Measurements from ENCODE around the gene GSTM2. TPM values are rescaled to one million over a fixed set of nuclear protein-coding genes. Genes with fewer than 3 reads are reported as not detected.

Gene GSTM2
- total RNA-seq, 1 donor from 2014 or later = 20.3 TPM

GRCh38 chr1:109641078-109641740, 26.6 kb upstream of the GSTM2 start:
- H3K27ac ChIP-seq = no peak overlapping the region
- no peaks in the 10 kb centered on the region for H3K9me3 ChIP-seq
- no peaks in the 10 kb centered on the region for H3K27me3 ChIP-seq
- no peak for TF ChIP-seq CTCF (IDR thresholded peaks at IDR 0.05)
- H3K4me3 ChIP-seq = no peak overlapping the region
- no peaks in the 10 kb centered on the region for H3K36me3 ChIP-seq
- DNase-seq (ENCODE audit: low spot score in 2 of 2) = no peak
- no peaks in the 10 kb centered on the region for H3K4me1 ChIP-seq
- intact Hi-C loops (cut with DNase I) = loop anchor here (5.0 kb wide), 4 partner anchors 46 to 341 kb away; partner anchors contain the start of genes AHCYL1, GNAI3 and GSTM1

- H3K27me3 ChIP-seq = no peaks in the 10 kb centered on the region
- intact Hi-C loops (cut with DNase I) = loop anchor here (5.0 kb wide), 4 partner anchors 45 to 340 kb away; partner anchors contain the start of genes AHCYL1, GNAI3 and GSTM1
- no peaks in the 10 kb centered on the region for H3K4me1 ChIP-seq
- TF ChIP-seq CTCF (IDR thresholded peaks at IDR 0.05) = no peak
- H3K36me3 ChIP-seq = no peaks in the 10 kb centered on the region
- H3K4me3 ChIP-seq = no peak overlapping the region
- DNase-seq (ENCODE audit: low spot score in 2 of 2) = no peak
- no peak overlapping the region for H3K27ac ChIP-seq
- H3K9me3 ChIP-seq = no peaks in the 10 kb centered on the region
These were observed 26.0 kb upstream of the GSTM2 start for GRCh38 chr1:109641861-109642260.

DNA sequence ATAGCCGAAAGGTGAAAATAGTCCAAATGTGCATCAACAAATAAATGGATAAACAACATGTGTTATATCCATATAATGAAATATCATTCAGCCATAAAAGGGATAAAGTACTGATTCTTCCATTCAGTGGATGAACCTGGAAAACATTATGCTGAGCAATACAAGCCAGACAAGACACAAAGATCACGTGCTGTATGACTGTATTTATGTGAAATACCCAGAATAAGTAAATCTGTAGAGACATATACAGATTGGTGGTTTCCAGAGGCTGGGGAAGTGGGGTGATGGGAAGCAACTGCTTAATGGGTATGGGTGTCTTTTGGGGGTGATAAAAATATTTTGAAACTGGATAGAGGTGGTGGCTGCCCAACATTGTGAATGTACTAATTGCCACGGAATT, 25.2 kb upstream of the GSTM2 start:
- Histone ChIP-seq H3K27me3 (no peaks in the 10 kb centered on the region), H3K36me3 (no peaks in the 10 kb centered on the region), H3K4me1 (no peaks in the 10 kb centered on the region), H3K4me3 (no peak overlapping the region), H3K27ac (no peak overlapping the region), H3K9me3 (no peaks in the 10 kb centered on the region)
- no peak for DNase-seq (ENCODE audit: low spot score in 2 of 2)
- intact Hi-C loops (cut with DNase I) = loop anchor here (5.0 kb wide), 4 partner anchors 45 to 340 kb away; partner anchors contain the start of genes AHCYL1, GNAI3 and GSTM1
- TF ChIP-seq CTCF (IDR thresholded peaks at IDR 0.05) = no peak

- H3K36me3 ChIP-seq = no peaks in the 10 kb centered on the region
These were observed 24.2 kb upstream of the GSTM2 start for GRCh38 chr1:109643385-109644230.

GRCh38 chr1:109644670-109645069, 23.2 kb upstream of the GSTM2 start:
- Histone ChIP-seq H3K9me3 (no peaks in the 10 kb centered on the region), H3K27me3 (no peaks in the 10 kb centered on the region), H3K36me3 (no peaks in the 10 kb centered on the region), H3K27ac (no peak overlapping the region), H3K4me3 (no peak overlapping the region), H3K4me1 (peaks cover 0 to 3% of the 10 kb centered on the region in 2 donors)
- no peak for DNase-seq (ENCODE audit: low spot score in 2 of 2)
- intact Hi-C loops (cut with DNase I) = loop anchor here (5.0 kb wide), 4 partner anchors 43 to 338 kb away; partner anchors contain the start of genes AHCYL1, GNAI3 and GSTM1
- TF ChIP-seq CTCF (IDR thresholded peaks at IDR 0.05) = no peak

More at GRCh38 chr1:109643385-109644230, 24.2 kb upstream of the GSTM2 start:
- Histone ChIP-seq H3K27me3 (no peaks in the 10 kb centered on the region), H3K9me3 (no peaks in the 10 kb centered on the region), H3K4me1 (no peaks in the 10 kb centered on the region), H3K27ac (no peak overlapping the region), H3K4me3 (no peak overlapping the region)
- intact Hi-C loops (cut with DNase I) = loop anchor here (5.0 kb wide), 4 partner anchors 44 to 339 kb away; partner anchors contain the start of genes AHCYL1, GNAI3 and GSTM1
- DNase-seq (ENCODE audit: low spot score in 2 of 2) = peak in 1 of 2 donors; percentile 90
- TF ChIP-seq CTCF (IDR thresholded peaks at IDR 0.05) = peak; percentile 81 to 87 (median 81)

Measured in ascending aorta (tissue), 2 donors.